ENCODE measurements around the gene MYRIP.

- no peak for TF ChIP-seq CTCF (IDR thresholded peaks at IDR 0.05; ENCODE audit: low read depth, low read length)
- no peak for TF ChIP-seq EZH2phosphoT487 (IDR thresholded peaks at IDR 0.05; ENCODE audit: low read depth)
Observed at GRCh38 chr3:40120067-40120692, 310.8 kb downstream of the MYRIP start.

All from OCI-LY3 (cell line).